HepG2 (cell line): Measurements from ENCODE around the gene PGAP3. TPM values are rescaled to one million over a fixed set of nuclear protein-coding genes. Genes with fewer than 3 reads are reported as not detected.
A peak's percentile ranks its signal among the peaks of the same experiment; 100 is the strongest.

Experiments
- ARNTL ChIP-seq: sonication (generic); formaldehyde crosslinking; IDR thresholded peaks from 2 replicates; pipeline ENCODE4 v1.4.0; 2020; ENCODE audit warnings: mild to moderate bottlenecking, missing genetic modification reagents
- FOXC1 ChIP-seq: sonication (generic); formaldehyde crosslinking; IDR thresholded peaks from 2 replicates; pipeline ENCODE4 v1.8.0; 2022; ENCODE audit warnings: mild to moderate bottlenecking, missing genetic modification reagents, borderline replicate concordance
- KDM4B ChIP-seq: sonication (generic); formaldehyde crosslinking; IDR thresholded peaks from 2 replicates; pipeline ENCODE4 v1.4.0; 2020; ENCODE audit warnings: missing genetic modification reagents
- MIER3 ChIP-seq: IDR thresholded peaks from 2 replicates; pipeline ENCODE4 v1.6.1; 2016; ENCODE audit warnings: missing compliant biosample characterization, borderline replicate concordance
- NFKB2 ChIP-seq: sonication (generic); formaldehyde crosslinking; IDR thresholded peaks from 2 replicates; pipeline ENCODE4 v1.4.0; 2020; ENCODE audit warnings: missing genetic modification reagents, borderline replicate concordance
- NFYB ChIP-seq: sonication (generic); formaldehyde crosslinking; IDR thresholded peaks from 2 replicates; pipeline ENCODE4 v1.4.0; 2020; ENCODE audit warnings: missing genetic modification reagents
- RBAK ChIP-seq: sonication (generic); formaldehyde crosslinking; IDR thresholded peaks from 2 replicates; pipeline ENCODE4 v1.5.1; 2020; ENCODE audit warnings: mild to moderate bottlenecking, missing genetic modification reagents
- RBFOX2 ChIP-seq: fragments of 200-400 bp; formaldehyde crosslinking; IDR thresholded peaks from 2 replicates; pipeline ENCODE4 v1.6.1; 2017; ENCODE audit warnings: low read depth, mild to moderate bottlenecking, low read length
- RCOR2 ChIP-seq: IDR thresholded peaks from 2 replicates; pipeline ENCODE4 v1.6.1; 2016; ENCODE audit warnings: missing biosample characterization, missing genetic modification reagents
- SMC3 ChIP-seq: IDR thresholded peaks from 2 replicates; pipeline ENCODE4 v1.6.1; 2011; ENCODE audit warnings: low read length, improper control_type of control experiment
- THYN1 ChIP-seq: sonication (generic); formaldehyde crosslinking; IDR thresholded peaks from 2 replicates; pipeline ENCODE4 v1.8.1; 2023; ENCODE audit warnings: low read depth, mild to moderate bottlenecking, moderate library complexity, missing genetic modification reagents, borderline replicate concordance
- ZBTB3 ChIP-seq: sonication (generic); formaldehyde crosslinking; IDR thresholded peaks from 2 replicates; pipeline ENCODE4 v1.4.0; 2020; ENCODE audit warnings: low read depth, mild to moderate bottlenecking, moderate library complexity, missing genetic modification reagents, borderline replicate concordance
- ZBTB42 ChIP-seq: sonication (generic); formaldehyde crosslinking; IDR thresholded peaks from 2 replicates; pipeline ENCODE4 v1.5.0; 2020; ENCODE audit warnings: mild to moderate bottlenecking, missing genetic modification reagents
- ZFP36L1 ChIP-seq: sonication (generic); formaldehyde crosslinking; IDR thresholded peaks from 2 replicates; pipeline ENCODE4 v1.8.0; 2022; ENCODE audit warnings: mild to moderate bottlenecking, missing genetic modification reagents, moderate library complexity
- ZFX ChIP-seq: sonication (generic); formaldehyde crosslinking; IDR thresholded peaks from 2 replicates; pipeline ENCODE4 v1.4.0; 2020; ENCODE audit warnings: mild to moderate bottlenecking, low read depth, missing genetic modification reagents, moderate library complexity
- ZFY ChIP-seq: sonication (generic); formaldehyde crosslinking; IDR thresholded peaks from 2 replicates; pipeline ENCODE4 v1.4.0; 2020; ENCODE audit warnings: missing genetic modification reagents
- ZKSCAN5 ChIP-seq: sonication (generic); formaldehyde crosslinking; IDR thresholded peaks from 2 replicates; pipeline ENCODE4 v1.5.1; 2020; ENCODE audit warnings: mild to moderate bottlenecking, missing genetic modification reagents
- ZNF136 ChIP-seq: sonication (generic); formaldehyde crosslinking; IDR thresholded peaks from 2 replicates; pipeline ENCODE4 v1.8.1; 2022; ENCODE audit warnings: low read depth, mild to moderate bottlenecking, moderate library complexity, missing genetic modification reagents
- ZNF34 ChIP-seq: sonication (generic); formaldehyde crosslinking; IDR thresholded peaks from 2 replicates; pipeline ENCODE4 v1.4.0; 2020; ENCODE audit warnings: mild to moderate bottlenecking, missing genetic modification reagents, borderline replicate concordance
- ZNF350 ChIP-seq: sonication (generic); formaldehyde crosslinking; IDR thresholded peaks from 2 replicates; pipeline ENCODE4 v1.4.0; 2020; ENCODE audit warnings: mild to moderate bottlenecking, low read depth, missing genetic modification reagents, borderline replicate concordance
- ZNF543 ChIP-seq: sonication (generic); formaldehyde crosslinking; IDR thresholded peaks from 2 replicates; pipeline ENCODE4 v1.4.0; 2020; ENCODE audit warnings: mild to moderate bottlenecking, missing genetic modification reagents
- ZNF547 ChIP-seq: sonication (generic); formaldehyde crosslinking; IDR thresholded peaks from 2 replicates; pipeline ENCODE4 v1.5.1; 2020; ENCODE audit warnings: mild to moderate bottlenecking, missing genetic modification reagents
- ZNF788 ChIP-seq: sonication (generic); formaldehyde crosslinking; IDR thresholded peaks from 2 replicates; pipeline ENCODE4 v1.5.0; 2020; ENCODE audit warnings: mild to moderate bottlenecking, missing genetic modification reagents, borderline replicate concordance
- polyA plus RNA-seq, 8 experiments: library from polyadenylated mRNA; depleted of rRNA in 3 of 8; stranded (reverse) in 7 of 8; unstranded in 1 of 8; fragments of >200 nt; fragmentation: Illumina TruSeq in 4 of 8; extraction: Trizol in 4 of 8; gene quantifications; 2 replicates each; pipeline versions ENCODE4 v1.2.1 to v1.2.3, GENCODE V29; 2011 to 2016; ENCODE audit warnings: low read depth in 4 of 8, missing spikeins in 1 of 8, mixed read lengths in 1 of 8; ENCODE audit not compliant: insufficient read depth in 1 of 8
- total RNA-seq, 5 experiments: library from RNA; depleted of rRNA; stranded (reverse); fragments of >200 nt; fragmentation: Illumina TruSeq; extraction: Trizol; gene quantifications; 2 replicates each; pipeline ENCODE4 v1.2.3, GENCODE V29; 2016; ENCODE audit warnings: low read depth in 1 of 5
- TF ChIP-seq, protein P1 (sequence below): sonication (generic); formaldehyde crosslinking; IDR thresholded peaks from 2 replicates; pipeline ENCODE4 v1.4.0; 2020; ENCODE audit warnings: mild to moderate bottlenecking, low read depth, missing genetic modification reagents
- TF ChIP-seq, protein P2 (sequence below): sonication (generic); formaldehyde crosslinking; IDR thresholded peaks from 2 replicates; pipeline ENCODE4 v1.4.0; 2020; ENCODE audit warnings: low read depth, mild to moderate bottlenecking, missing genetic modification reagents
- TF ChIP-seq, protein P3 (sequence below): IDR thresholded peaks from 2 replicates; pipeline ENCODE4 v1.6.1; 2016; ENCODE audit warnings: missing genetic modification reagents, missing compliant biosample characterization

Gene PGAP3
- total and polyA plus RNA-seq, 2 of the 13 experiments (the other 11 are each of a cell fraction or from before 2014, with no cell fraction given): 11.9 to 14.6 TPM

DNA sequence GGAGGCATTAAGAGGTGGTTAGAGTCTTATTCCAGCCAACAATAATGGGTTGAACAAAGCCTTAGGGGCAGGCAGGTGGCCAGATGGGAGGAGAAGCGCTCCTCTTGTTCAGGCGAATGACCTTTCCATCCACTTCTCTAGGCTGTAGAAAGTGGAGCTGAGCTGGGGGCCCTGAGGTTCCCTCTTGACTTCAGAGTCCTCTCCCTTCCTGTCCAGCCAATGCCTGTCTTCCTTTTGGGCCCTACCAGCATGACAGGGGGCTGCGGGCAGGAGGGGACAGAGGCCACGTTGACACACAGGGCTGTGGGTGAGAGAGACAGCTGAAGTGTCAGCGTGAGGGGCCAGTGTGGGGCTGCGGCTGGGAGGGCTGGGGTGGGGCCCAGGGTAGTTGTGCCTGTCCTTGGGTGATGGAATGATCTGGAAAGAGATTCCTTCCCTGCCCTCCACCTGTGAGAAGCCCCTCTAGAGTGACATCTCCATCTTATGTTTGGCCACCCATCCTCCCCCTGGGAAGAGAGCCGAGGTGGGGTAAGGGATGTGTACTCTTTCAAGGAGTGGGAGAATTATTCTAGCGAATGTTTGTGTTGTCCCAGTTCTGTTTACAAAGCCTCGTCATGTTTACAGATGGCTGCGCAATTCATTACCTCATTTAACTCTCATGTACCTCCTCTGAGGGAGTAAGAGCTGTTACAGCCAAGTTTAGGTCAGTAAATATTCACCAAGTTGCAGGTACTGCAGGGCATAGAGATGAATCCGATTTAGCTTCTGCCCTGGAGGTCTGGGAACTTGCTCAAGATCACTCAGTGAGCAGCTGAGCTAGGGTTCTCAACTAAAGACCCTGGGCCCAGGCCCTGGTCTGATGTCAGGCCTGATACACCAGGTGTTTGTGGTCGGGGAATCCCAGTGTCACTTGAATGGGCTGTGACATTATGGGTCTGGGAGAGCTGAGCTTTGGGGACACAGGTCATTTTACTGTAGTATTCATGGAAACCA lies 15.3 kb upstream of the PGAP3 start (continued):
- TF ChIP-seq ZBTB3 (CRISPR knock-in tag) (peak; percentile 81), ZFP36L1 (peak; percentile 93), ZNF547 (peak; percentile 47; the same call in 1 of the 2 replicates), ZNF136 (0 out of 2 replicates have a peak, but pooled peaks have one; percentile 77), ZFY (CRISPR knock-in tag) (peak; percentile 38; the same call in 1 of the 2 replicates), ZNF543 (CRISPR knock-in tag) (peak; percentile 96), KDM4B (peak; percentile 14; the same call in 1 of the 2 replicates), MIER3 (CRISPR knock-in tag) (peak; percentile 72; the same call in 1 of the 2 replicates), ZNF788 (peak; percentile 63; the same call in 1 of the 2 replicates), ZNF34 (CRISPR knock-in tag) (peak; percentile 88; the same call in 1 of the 2 replicates), ARNTL (CRISPR knock-in tag) (peak; percentile 88), NFYB (0 out of 2 replicates have a peak, but pooled peaks have one; percentile 16), ZKSCAN5 (no peak), THYN1 (0 out of 2 replicates have a peak, but pooled peaks have one; percentile 71), FOXC1 (CRISPR knock-in tag) (peak; percentile 85), RBFOX2 (no peak), RBAK (CRISPR knock-in tag) (no peak), ZBTB42 (CRISPR knock-in tag) (peak; percentile 74; the same call in 1 of the 2 replicates), ZFX (CRISPR knock-in tag) (peak; percentile 77), RCOR2 (CRISPR knock-in tag) (0 out of 2 replicates have a peak, but pooled peaks have one; percentile 34), ZNF350 (CRISPR knock-in tag) (peak; percentile 91; the same call in 1 of the 2 replicates), NFKB2 (CRISPR knock-in tag) (0 out of 2 replicates have a peak, but pooled peaks have one; percentile 20), SMC3 (peak; percentile 12; the same call in 1 of the 2 replicates)
- TF ChIP-seq, protein P1, sequence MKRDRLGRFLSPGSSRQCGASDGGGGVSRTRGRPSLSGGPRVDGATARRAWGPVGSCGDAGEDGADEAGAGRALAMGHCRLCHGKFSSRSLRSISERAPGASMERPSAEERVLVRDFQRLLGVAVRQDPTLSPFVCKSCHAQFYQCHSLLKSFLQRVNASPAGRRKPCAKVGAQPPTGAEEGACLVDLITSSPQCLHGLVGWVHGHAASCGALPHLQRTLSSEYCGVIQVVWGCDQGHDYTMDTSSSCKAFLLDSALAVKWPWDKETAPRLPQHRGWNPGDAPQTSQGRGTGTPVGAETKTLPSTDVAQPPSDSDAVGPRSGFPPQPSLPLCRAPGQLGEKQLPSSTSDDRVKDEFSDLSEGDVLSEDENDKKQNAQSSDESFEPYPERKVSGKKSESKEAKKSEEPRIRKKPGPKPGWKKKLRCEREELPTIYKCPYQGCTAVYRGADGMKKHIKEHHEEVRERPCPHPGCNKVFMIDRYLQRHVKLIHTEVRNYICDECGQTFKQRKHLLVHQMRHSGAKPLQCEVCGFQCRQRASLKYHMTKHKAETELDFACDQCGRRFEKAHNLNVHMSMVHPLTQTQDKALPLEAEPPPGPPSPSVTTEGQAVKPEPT (CRISPR knock-in tag): peak; percentile 86; the same call in 1 of the 2 replicates
- TF ChIP-seq, protein P2, sequence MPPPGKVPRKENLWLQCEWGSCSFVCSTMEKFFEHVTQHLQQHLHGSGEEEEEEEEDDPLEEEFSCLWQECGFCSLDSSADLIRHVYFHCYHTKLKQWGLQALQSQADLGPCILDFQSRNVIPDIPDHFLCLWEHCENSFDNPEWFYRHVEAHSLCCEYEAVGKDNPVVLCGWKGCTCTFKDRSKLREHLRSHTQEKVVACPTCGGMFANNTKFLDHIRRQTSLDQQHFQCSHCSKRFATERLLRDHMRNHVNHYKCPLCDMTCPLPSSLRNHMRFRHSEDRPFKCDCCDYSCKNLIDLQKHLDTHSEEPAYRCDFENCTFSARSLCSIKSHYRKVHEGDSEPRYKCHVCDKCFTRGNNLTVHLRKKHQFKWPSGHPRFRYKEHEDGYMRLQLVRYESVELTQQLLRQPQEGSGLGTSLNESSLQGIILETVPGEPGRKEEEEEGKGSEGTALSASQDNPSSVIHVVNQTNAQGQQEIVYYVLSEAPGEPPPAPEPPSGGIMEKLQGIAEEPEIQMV: peak; percentile 77
- TF ChIP-seq, protein P3, sequence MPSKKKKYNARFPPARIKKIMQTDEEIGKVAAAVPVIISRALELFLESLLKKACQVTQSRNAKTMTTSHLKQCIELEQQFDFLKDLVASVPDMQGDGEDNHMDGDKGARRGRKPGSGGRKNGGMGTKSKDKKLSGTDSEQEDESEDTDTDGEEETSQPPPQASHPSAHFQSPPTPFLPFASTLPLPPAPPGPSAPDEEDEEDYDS (CRISPR knock-in tag): peak; percentile 38; the same call in 1 of the 2 replicates
